Measurements from ENCODE around the gene RFTN1. TPM values are rescaled to one million over a fixed set of nuclear protein-coding genes. Genes with fewer than 3 reads are reported as not detected.

RFTN1 gene
- total and polyA plus RNA-seq, 3 donors from 2014 or later: 20.8 to 25.7 (median 22.2) TPM

DNA sequence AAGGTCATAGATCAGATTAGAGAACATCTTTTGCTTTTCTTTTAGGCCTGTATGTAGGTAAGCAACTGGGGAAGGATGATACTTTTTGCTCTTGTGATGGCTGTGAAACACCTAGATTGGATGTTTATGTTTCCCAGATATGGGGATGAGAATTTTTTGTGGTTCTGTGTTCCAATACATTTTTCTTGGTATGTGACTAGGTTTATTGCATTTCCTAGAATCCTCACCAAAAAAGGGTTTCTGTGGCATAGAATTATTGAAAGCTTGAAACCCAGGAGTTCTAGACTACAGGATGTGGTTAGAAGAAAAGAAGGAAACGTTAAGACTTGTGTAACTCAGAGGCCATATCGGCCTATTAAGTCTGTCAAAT, 222.7 kb downstream of the RFTN1 start:
- H3K27me3 ChIP-seq: no peaks in the 10 kb centered on the region

DNA sequence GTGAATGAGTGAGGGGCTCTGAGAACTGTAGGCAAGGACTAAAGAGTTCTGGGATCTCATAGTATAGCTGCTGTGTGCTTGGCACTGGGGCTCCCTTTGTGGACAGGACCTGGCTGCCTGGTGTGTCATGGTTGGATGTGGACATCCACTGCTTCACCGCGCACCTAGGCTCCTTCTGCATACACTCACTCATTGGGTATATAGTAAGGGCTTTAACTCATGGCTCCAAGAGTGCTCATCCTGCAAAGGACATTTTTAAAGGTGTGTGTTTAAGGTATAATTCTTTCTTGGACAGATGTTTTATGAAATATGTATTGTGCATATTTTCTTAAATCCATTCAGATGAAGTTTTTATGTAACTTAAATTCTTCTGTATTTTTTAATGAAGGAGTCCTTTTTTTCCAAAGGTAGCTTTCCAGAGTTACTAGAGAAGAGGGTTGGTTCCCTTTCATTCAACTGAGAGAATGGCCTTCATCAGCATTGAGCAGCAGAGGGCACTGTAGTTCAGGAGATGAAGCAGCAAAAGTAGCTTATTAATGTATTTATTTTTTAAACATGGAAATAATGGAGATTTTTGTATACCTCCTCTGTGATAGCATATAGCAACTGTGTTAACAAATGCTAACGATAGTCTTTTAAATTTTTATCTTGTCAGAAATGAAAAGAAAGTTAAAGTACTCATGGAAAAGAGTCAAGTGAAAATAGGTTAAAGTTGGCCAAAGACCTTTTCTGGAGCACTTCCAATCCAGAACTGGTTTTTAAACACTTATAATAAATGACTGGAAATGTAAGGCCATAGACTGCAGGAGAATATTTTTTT, 223.3 kb downstream of the RFTN1 start:
- H3K27me3 ChIP-seq: no peaks in the 10 kb centered on the region
- no peak overlapping the region for H3K4me3 ChIP-seq
- H3K9me3 ChIP-seq: no peaks in the 10 kb centered on the region
- WGBS, 2 donors: 66 to 73% methylated on average over 3 of the region's 3 CpGs
- no peaks in the 10 kb centered on the region for H3K36me3 ChIP-seq (ENCODE audit: low read depth, missing control alignments)
- no peak overlapping the region for H3K27ac ChIP-seq
- no peaks in the 10 kb centered on the region for H3K4me1 ChIP-seq
- no peak for TF ChIP-seq POLR2A (IDR thresholded peaks at IDR 0.05)
- TF ChIP-seq, protein P1, sequence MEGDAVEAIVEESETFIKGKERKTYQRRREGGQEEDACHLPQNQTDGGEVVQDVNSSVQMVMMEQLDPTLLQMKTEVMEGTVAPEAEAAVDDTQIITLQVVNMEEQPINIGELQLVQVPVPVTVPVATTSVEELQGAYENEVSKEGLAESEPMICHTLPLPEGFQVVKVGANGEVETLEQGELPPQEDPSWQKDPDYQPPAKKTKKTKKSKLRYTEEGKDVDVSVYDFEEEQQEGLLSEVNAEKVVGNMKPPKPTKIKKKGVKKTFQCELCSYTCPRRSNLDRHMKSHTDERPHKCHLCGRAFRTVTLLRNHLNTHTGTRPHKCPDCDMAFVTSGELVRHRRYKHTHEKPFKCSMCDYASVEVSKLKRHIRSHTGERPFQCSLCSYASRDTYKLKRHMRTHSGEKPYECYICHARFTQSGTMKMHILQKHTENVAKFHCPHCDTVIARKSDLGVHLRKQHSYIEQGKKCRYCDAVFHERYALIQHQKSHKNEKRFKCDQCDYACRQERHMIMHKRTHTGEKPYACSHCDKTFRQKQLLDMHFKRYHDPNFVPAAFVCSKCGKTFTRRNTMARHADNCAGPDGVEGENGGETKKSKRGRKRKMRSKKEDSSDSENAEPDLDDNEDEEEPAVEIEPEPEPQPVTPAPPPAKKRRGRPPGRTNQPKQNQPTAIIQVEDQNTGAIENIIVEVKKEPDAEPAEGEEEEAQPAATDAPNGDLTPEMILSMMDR (IDR thresholded peaks at IDR 0.05): peak; percentile 64 to 67 (median 66)
- intact Hi-C loops (cut with DNase I; ENCODE audit: low total_unique reads): no loop called here
- peak; percentile 58 for DNase-seq

More for the DNA sequence above, 222.7 kb downstream of the RFTN1 start:
- no peak overlapping the region for H3K27ac ChIP-seq
- H3K4me3 ChIP-seq: no peak overlapping the region
- no peaks in the 10 kb centered on the region for H3K36me3 ChIP-seq (ENCODE audit: low read depth, missing control alignments)
- WGBS, 2 donors: 72 to 74% methylated on average over 2 of the region's 2 CpGs
- TF ChIP-seq, protein P1 (IDR thresholded peaks at IDR 0.05): no peak
- no peak for TF ChIP-seq POLR2A (IDR thresholded peaks at IDR 0.05)
- DNase-seq: no peak
- H3K4me1 ChIP-seq: no peaks in the 10 kb centered on the region
- no peaks in the 10 kb centered on the region for H3K9me3 ChIP-seq
- intact Hi-C loops (cut with DNase I; ENCODE audit: low total_unique reads): no loop called here

- no peak for DNase-seq
- no peaks in the 10 kb centered on the region for H3K27me3 ChIP-seq
- 85 to 96% methylated on average over 2 of the region's 2 CpGs for WGBS, 2 donors
- no peaks in the 10 kb centered on the region for H3K9me3 ChIP-seq
- intact Hi-C loops (cut with DNase I; ENCODE audit: low total_unique reads): loop anchor here (10.0 kb wide), 1 partner anchor 255 kb away; no protein-coding TSS in a partner anchor
- H3K4me1 ChIP-seq: no peaks in the 10 kb centered on the region
- TF ChIP-seq POLR2A (IDR thresholded peaks at IDR 0.05): no peak
- TF ChIP-seq, protein P1 (IDR thresholded peaks at IDR 0.05): no peak
- H3K36me3 ChIP-seq (ENCODE audit: low read depth, missing control alignments): no peaks in the 10 kb centered on the region
- H3K27ac ChIP-seq: no peak overlapping the region
- no peak overlapping the region for H3K4me3 ChIP-seq
Measured at GRCh38 chr3:16289144-16289889, 224.2 kb downstream of the RFTN1 start.

GRCh38 chr3:16288664-16289063, 224.8 kb downstream of the RFTN1 start:
- WGBS, 2 donors: 96 to 100% methylated on average over 1 of the region's 1 CpG
- no peaks in the 10 kb centered on the region for H3K27me3 ChIP-seq
- H3K36me3 ChIP-seq (ENCODE audit: low read depth, missing control alignments): no peaks in the 10 kb centered on the region
- H3K4me1 ChIP-seq: no peaks in the 10 kb centered on the region
- intact Hi-C loops (cut with DNase I; ENCODE audit: low total_unique reads): loop anchor here (10.0 kb wide), 1 partner anchor 256 kb away; no protein-coding TSS in a partner anchor
- H3K9me3 ChIP-seq: no peaks in the 10 kb centered on the region
- DNase-seq: no peak
- no peak overlapping the region for H3K27ac ChIP-seq
- TF ChIP-seq, protein P1 (IDR thresholded peaks at IDR 0.05): no peak
- no peak for TF ChIP-seq POLR2A (IDR thresholded peaks at IDR 0.05)
- H3K4me3 ChIP-seq: no peak overlapping the region

All from testis (tissue), 3 donors.